Endothelial cell (in vitro differentiated cells): ENCODE results near the gene TNS3. TPM values are rescaled to one million over a fixed set of nuclear protein-coding genes. Genes with fewer than 3 reads are reported as not detected.

Source experiments
- DNase-seq: peaks from one replicate; pipeline ENCODE4 v3.0.0; 2021; ENCODE audit warnings: low spot score
- H3K27ac Mint-ChIP-seq: one replicate; pipeline ENCODE4 v1.8.0; 2021; ENCODE audit warnings: mixed read lengths, inconsistent platforms; ENCODE audit not compliant: unreplicated experiment
- H3K27me3 Mint-ChIP-seq: one replicate; pipeline ENCODE4 v1.8.0; 2021; ENCODE audit warnings: mild to moderate bottlenecking, moderate library complexity, mixed read lengths, inconsistent platforms; ENCODE audit not compliant: unreplicated experiment
- H3K36me3 Mint-ChIP-seq: one replicate; pipeline ENCODE4 v1.8.0; 2021; ENCODE audit warnings: mild to moderate bottlenecking, low read depth, mixed read lengths, inconsistent platforms; ENCODE audit not compliant: unreplicated experiment
- H3K4me1 Mint-ChIP-seq: one replicate; pipeline ENCODE4 v1.8.0; 2021; ENCODE audit warnings: mild to moderate bottlenecking, mixed read lengths, inconsistent platforms; ENCODE audit not compliant: unreplicated experiment
- H3K4me3 Mint-ChIP-seq: one replicate; pipeline ENCODE4 v1.8.0; 2021; ENCODE audit warnings: mild to moderate bottlenecking, mixed read lengths, inconsistent platforms; ENCODE audit not compliant: unreplicated experiment
- H3K9me3 Mint-ChIP-seq: one replicate; pipeline ENCODE4 v1.8.0; 2021; ENCODE audit warnings: mixed read lengths, inconsistent platforms; ENCODE audit not compliant: unreplicated experiment
- total RNA-seq: library from RNA; stranded (reverse); fragmentation: NEBNext Ultra II Directional; extraction: Animal tissue kit (Norgen Biotek cat#: 25700); gene quantifications from one replicate; pipeline ENCODE4 v1.2.1, GENCODE V29; 2021; ENCODE audit not compliant: unreplicated experiment
- TF ChIP-seq, protein P1 (sequence below): fragments of 200-600 bp; sonication (generic); IDR thresholded peaks from one replicate; pipeline ENCODE4 v1.5.0; 2021; ENCODE audit warnings: antibody characterized with exemption; ENCODE audit not compliant: unreplicated experiment

The TNS3 gene
- total RNA-seq, 1 donor from 2014 or later, result 7.5 TPM

GRCh38 chr7:47371733-47372368, 210.1 kb downstream of the TNS3 start:
- Mint-ChIP-seq H3K9me3 (no peaks in the 10 kb centered on the region), H3K4me3 (no peak overlapping the region), H3K4me1 (peaks cover 6% of the 10 kb centered on the region), H3K27ac (no peak overlapping the region), H3K27me3 (peaks cover 6% of the 10 kb centered on the region), H3K36me3 (no peaks in the 10 kb centered on the region)
- TF ChIP-seq, protein P1, sequence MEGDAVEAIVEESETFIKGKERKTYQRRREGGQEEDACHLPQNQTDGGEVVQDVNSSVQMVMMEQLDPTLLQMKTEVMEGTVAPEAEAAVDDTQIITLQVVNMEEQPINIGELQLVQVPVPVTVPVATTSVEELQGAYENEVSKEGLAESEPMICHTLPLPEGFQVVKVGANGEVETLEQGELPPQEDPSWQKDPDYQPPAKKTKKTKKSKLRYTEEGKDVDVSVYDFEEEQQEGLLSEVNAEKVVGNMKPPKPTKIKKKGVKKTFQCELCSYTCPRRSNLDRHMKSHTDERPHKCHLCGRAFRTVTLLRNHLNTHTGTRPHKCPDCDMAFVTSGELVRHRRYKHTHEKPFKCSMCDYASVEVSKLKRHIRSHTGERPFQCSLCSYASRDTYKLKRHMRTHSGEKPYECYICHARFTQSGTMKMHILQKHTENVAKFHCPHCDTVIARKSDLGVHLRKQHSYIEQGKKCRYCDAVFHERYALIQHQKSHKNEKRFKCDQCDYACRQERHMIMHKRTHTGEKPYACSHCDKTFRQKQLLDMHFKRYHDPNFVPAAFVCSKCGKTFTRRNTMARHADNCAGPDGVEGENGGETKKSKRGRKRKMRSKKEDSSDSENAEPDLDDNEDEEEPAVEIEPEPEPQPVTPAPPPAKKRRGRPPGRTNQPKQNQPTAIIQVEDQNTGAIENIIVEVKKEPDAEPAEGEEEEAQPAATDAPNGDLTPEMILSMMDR, result no peak
- no peak for DNase-seq

GRCh38 chr7:47371317-47371716, 210.6 kb downstream of the TNS3 start:
- Mint-ChIP-seq H3K27ac (no peak overlapping the region), H3K9me3 (no peaks in the 10 kb centered on the region), H3K4me1 (peaks cover 6% of the 10 kb centered on the region), H3K27me3 (peaks cover 6% of the 10 kb centered on the region), H3K36me3 (no peaks in the 10 kb centered on the region), H3K4me3 (no peak overlapping the region)
- DNase-seq, result no peak
- TF ChIP-seq, protein P1, result no peak

DNA sequence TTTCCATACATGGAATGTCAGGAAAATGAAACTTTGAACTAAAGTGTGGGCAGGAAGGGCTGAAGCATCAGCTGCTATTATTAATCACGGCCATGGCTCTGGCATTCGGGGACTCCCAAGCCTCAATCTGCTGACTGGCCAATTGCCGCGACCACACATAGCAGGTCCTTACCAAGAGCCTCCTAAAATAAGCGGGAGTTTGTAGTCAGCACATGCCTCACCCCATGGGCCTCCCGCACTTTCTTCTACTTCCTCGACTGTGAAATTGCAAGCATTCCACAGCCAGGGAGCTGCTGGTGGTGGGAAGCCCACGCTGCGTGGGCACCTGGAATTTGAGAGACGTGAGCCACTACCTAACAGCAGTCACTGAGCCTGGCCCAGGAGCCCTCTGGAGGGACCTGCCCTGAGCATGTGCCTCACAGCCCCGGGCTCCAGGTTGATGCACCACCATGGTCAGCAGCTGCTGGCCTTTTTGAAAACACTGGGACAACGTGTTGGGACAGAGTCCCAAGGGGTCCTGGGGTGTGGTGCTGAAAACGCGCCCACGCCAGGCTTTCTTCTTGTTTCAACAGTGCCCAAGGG, 211.4 kb downstream of the TNS3 start:
- H3K4me3 Mint-ChIP-seq, result no peak overlapping the region
- no peak overlapping the region for H3K27ac Mint-ChIP-seq
- H3K9me3 Mint-ChIP-seq, result no peaks in the 10 kb centered on the region
- DNase-seq, result no peak
- no peaks in the 10 kb centered on the region for H3K36me3 Mint-ChIP-seq
- peaks cover 6% of the 10 kb centered on the region for H3K4me1 Mint-ChIP-seq
- TF ChIP-seq, protein P1, result no peak
- H3K27me3 Mint-ChIP-seq, result peaks cover 6% of the 10 kb centered on the region

DNA sequence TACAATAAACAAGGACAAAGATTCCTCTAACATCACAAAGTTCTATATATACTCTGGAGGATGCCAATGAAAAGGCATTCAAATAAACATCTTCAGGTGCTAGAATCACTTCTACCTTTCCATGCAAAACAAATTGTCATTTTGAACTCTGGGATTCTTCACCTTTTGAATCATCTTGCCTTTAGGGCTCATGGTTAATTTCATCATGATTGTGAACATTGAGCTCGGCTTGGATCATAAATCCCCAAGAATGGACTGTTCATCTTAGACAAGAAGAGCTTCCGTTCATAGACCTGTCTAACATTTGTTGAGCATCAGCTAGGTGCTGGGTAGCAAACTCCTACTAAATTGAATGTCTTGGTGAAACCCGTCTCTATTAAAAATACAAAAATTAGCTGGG, 212.2 kb downstream of the TNS3 start:
- peaks cover 6% of the 10 kb centered on the region for H3K27me3 Mint-ChIP-seq
- no peak overlapping the region for H3K27ac Mint-ChIP-seq
- no peaks in the 10 kb centered on the region for H3K36me3 Mint-ChIP-seq
- H3K4me3 Mint-ChIP-seq, result no peak overlapping the region
- TF ChIP-seq, protein P1, result no peak
- no peak for DNase-seq
- H3K9me3 Mint-ChIP-seq, result no peaks in the 10 kb centered on the region
- H3K4me1 Mint-ChIP-seq, result peaks cover 6% of the 10 kb centered on the region

DNA sequence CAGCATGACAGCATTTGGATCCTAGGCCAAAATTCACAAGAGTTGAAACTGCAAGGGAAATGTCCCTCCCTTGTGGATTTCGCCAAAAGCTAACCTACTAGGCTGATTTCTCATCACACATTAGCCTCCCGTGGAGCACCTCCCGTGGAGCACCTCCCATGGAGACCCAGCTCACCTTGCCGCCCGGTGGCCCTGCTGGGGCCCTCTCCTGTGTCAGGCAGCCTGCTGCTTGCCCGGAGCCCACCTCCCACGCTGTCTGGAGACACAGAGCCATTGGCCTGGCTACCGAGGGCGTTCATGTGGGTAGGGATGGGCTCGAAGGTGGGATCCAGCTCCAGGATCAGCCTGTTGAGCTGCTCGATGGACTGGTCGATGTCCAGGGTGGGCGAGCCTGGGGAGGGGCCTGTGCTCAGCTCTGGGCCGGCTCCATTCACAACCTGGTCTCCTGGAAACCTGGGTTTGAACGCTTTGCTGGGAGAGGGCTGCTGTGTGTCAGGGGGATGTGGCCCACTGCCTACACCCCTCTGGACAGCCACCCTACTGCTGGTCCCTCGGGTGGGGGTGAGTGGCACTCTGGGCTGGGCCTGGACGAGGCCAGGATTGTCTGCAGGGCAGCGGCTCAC, 213.6 kb downstream of the TNS3 start:
- peaks cover 6% of the 10 kb centered on the region for H3K27me3 Mint-ChIP-seq
- no peak overlapping the region for H3K4me3 Mint-ChIP-seq
- TF ChIP-seq, protein P1, result no peak
- no peaks in the 10 kb centered on the region for H3K9me3 Mint-ChIP-seq
- no peak overlapping the region for H3K27ac Mint-ChIP-seq
- peaks cover 6% of the 10 kb centered on the region for H3K4me1 Mint-ChIP-seq
- no peaks in the 10 kb centered on the region for H3K36me3 Mint-ChIP-seq
- no peak for DNase-seq
